Measurements from ENCODE around the gene GTPBP1. TPM values are rescaled to one million over a fixed set of nuclear protein-coding genes. Genes with fewer than 3 reads are reported as not detected.

Gene GTPBP1
- total RNA-seq, 1 experiment from 2014 or later = 108 TPM

- no peaks in the 10 kb centered on the region for H3K79me1 ChIP-seq (ENCODE audit: insufficient read depth, low read depth, low read length, poor library complexity, severe bottlenecking)
- H3K9me3 ChIP-seq (ENCODE audit: control insufficient read depth, low read depth, low read length) = no peaks in the 10 kb centered on the region
- Mint-ChIP-seq H3K27me3 (ENCODE audit: low read depth) (no peaks in the 10 kb centered on the region), H3K9me3 (no peaks in the 10 kb centered on the region), H3K4me3 (no peak overlapping the region), H3K36me3 (ENCODE audit: insufficient read depth in 1 of 3, low read depth in 3 of 3) (peaks cover 52 to 97% (median 97%) of the 10 kb centered on the region in 3 experiments; a peak in 6 of 7 replicates), H3K27ac (peak overlapping the region in 1 of 3 experiments; percentile 35; a peak in 1 of 7 replicates), H3K4me1 (no peaks in the 10 kb centered on the region)
- no peaks in the 10 kb centered on the region for H3K79me2 ChIP-seq (ENCODE audit: insufficient read depth, low read length)
- no peak overlapping the region for H3K14ac ChIP-seq (ENCODE audit: insufficient read depth, low read length)
- no peak overlapping the region for H4K91ac ChIP-seq (ENCODE audit: insufficient read length, low read depth, low read length)
- no peak overlapping the region for H3K56ac ChIP-seq (ENCODE audit: insufficient read length, low read depth, low read length)
- no peak overlapping the region for H3K27ac ChIP-seq (ENCODE audit: insufficient read length, low read depth, low read length)
- H2AK5ac ChIP-seq (ENCODE audit: insufficient read length, low read length) = no peak overlapping the region
- H3K4ac ChIP-seq (ENCODE audit: low read depth, low read length) = no peak overlapping the region
- H3K18ac ChIP-seq (ENCODE audit: insufficient read length, low read depth, low read length) = no peak overlapping the region
- no peaks in the 10 kb centered on the region for H3K27me3 ChIP-seq (ENCODE audit: insufficient read depth, low read length)
- H3K23me2 ChIP-seq (ENCODE audit: insufficient read length, low read depth, low read length, poor library complexity, severe bottlenecking) = no peaks in the 10 kb centered on the region
- no peak overlapping the region for H2BK5ac ChIP-seq (ENCODE audit: insufficient read length, low read length)
- H3K4me2 ChIP-seq (ENCODE audit: insufficient read depth, insufficient read length, low read length) = no peak overlapping the region
- no CpG with 5 or more reads among the region's 18 CpGs for WGBS (ENCODE audit: extremely low coverage, insufficient read length, low lambda C conversion rate)
- H3T11ph ChIP-seq (ENCODE audit: low read length) = no peak overlapping the region
- no peak overlapping the region for H2BK20ac ChIP-seq (ENCODE audit: low read depth, low read length, poor library complexity, severe bottlenecking)
- H2BK12ac ChIP-seq (ENCODE audit: insufficient read length, low read depth, low read length) = no peak overlapping the region
- H3K23ac ChIP-seq (ENCODE audit: insufficient read length, low read depth, low read length) = no peak overlapping the region
- no peak for DNase-seq
- H2BK120ac ChIP-seq (ENCODE audit: low read depth, low read length, poor library complexity, severe bottlenecking) = no peak overlapping the region
- TF ChIP-seq, protein P1, sequence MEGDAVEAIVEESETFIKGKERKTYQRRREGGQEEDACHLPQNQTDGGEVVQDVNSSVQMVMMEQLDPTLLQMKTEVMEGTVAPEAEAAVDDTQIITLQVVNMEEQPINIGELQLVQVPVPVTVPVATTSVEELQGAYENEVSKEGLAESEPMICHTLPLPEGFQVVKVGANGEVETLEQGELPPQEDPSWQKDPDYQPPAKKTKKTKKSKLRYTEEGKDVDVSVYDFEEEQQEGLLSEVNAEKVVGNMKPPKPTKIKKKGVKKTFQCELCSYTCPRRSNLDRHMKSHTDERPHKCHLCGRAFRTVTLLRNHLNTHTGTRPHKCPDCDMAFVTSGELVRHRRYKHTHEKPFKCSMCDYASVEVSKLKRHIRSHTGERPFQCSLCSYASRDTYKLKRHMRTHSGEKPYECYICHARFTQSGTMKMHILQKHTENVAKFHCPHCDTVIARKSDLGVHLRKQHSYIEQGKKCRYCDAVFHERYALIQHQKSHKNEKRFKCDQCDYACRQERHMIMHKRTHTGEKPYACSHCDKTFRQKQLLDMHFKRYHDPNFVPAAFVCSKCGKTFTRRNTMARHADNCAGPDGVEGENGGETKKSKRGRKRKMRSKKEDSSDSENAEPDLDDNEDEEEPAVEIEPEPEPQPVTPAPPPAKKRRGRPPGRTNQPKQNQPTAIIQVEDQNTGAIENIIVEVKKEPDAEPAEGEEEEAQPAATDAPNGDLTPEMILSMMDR (conservative IDR thresholded peaks at IDR 0.05) = no peak
- no peak overlapping the region for H2AFZ ChIP-seq (ENCODE audit: low read length)
- H2BK15ac ChIP-seq (ENCODE audit: low read depth, low read length) = no peak overlapping the region
- no peak overlapping the region for H4K8ac ChIP-seq (replicated peaks; ENCODE audit: insufficient read length, low read depth, low read length)
- H3K9ac ChIP-seq (ENCODE audit: extremely low read depth, insufficient read length, low read length) = no peak overlapping the region
- no peaks in the 10 kb centered on the region for H3K4me1 ChIP-seq (ENCODE audit: insufficient read depth, low read length)
- no peaks in the 10 kb centered on the region for H4K20me1 ChIP-seq (ENCODE audit: control insufficient read depth, insufficient read depth, insufficient read length)
- H4K5ac ChIP-seq (ENCODE audit: insufficient read length, low read depth, low read length) = no peak overlapping the region
Measured at GRCh38 chr22:38725900-38726655, 20.3 kb downstream of the GTPBP1 start.

Data from H9 (cell line).